ENCODE results near the gene OXGR1.
A peak's percentile ranks its signal among the peaks of the same experiment; 100 is the strongest.

DNA sequence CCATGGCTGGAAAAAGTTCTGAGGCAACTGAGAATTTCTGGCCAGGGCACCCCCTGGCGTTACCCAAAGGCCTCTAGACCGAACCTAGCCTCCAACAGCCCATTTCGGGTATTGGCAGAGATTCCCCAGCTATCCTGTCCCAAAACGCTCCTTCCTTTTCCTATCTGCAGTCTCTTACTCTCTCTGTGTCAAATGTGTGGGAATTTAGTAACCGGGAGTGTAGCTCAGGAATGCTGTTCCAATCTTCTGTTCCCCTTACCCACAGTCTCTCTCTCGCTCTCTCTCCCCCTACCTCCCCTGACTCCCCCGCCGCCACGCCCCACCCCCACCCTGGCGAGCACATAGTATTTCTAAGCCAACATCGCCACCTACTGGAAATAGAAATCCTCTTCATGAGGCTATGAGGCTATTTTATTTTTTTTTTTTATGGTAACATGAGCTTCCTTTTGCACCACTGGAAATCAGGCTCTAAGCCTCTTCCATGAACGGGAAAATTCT, 27.0 kb downstream of the OXGR1 start:
- TF ChIP-seq, protein P1, sequence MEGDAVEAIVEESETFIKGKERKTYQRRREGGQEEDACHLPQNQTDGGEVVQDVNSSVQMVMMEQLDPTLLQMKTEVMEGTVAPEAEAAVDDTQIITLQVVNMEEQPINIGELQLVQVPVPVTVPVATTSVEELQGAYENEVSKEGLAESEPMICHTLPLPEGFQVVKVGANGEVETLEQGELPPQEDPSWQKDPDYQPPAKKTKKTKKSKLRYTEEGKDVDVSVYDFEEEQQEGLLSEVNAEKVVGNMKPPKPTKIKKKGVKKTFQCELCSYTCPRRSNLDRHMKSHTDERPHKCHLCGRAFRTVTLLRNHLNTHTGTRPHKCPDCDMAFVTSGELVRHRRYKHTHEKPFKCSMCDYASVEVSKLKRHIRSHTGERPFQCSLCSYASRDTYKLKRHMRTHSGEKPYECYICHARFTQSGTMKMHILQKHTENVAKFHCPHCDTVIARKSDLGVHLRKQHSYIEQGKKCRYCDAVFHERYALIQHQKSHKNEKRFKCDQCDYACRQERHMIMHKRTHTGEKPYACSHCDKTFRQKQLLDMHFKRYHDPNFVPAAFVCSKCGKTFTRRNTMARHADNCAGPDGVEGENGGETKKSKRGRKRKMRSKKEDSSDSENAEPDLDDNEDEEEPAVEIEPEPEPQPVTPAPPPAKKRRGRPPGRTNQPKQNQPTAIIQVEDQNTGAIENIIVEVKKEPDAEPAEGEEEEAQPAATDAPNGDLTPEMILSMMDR (IDR thresholded peaks at IDR 0.05; ENCODE audit: poor library complexity) = peak; percentile 12
- TF ChIP-seq EZH2 (IDR thresholded peaks at IDR 0.05; ENCODE audit: borderline replicate concordance) = no peak
